Measurements from ENCODE around the gene TRIM41. TPM values are rescaled to one million over a fixed set of nuclear protein-coding genes. Genes with fewer than 3 reads are reported as not detected.

Gene TRIM41
- total and polyA plus RNA-seq, 9 of the 15 experiments (the other 6 are each of a cell fraction or from before 2014, with no cell fraction given): 1.8 to 47.6 (median 20.9) TPM

GRCh38 chr5:181245427-181246275, 22.6 kb downstream of the TRIM41 start (continued):
- TF ChIP-seq RAD21 (CRISPR knock-in tag; conservative IDR thresholded peaks at IDR 0.05 in 1 of 2, IDR thresholded peaks at IDR 0.05 in 1 of 2) (no peak), POLR2A (conservative IDR thresholded peaks at IDR 0.05) (no peak), SETDB1 (IDR thresholded peaks at IDR 0.05; ENCODE audit: low read length) (no peak), CAMTA2 (CRISPR knock-in tag; conservative IDR thresholded peaks at IDR 0.05) (no peak), TOE1 (IDR thresholded peaks at IDR 0.05; ENCODE audit: borderline replicate concordance) (no peak; the same call in 1 of the 2 replicates), TOE1 (CRISPR knock-in tag; IDR thresholded peaks at IDR 0.05; ENCODE audit: borderline replicate concordance, low read depth) (no peak)

- FAIRE-seq: no peak
- ATAC-seq: peak; percentile 77
- peaks cover 32% of the 10 kb centered on the region for H4K20me1 ChIP-seq (replicated peaks; ENCODE audit: control insufficient read depth, insufficient read depth, low read length)
- H3K27ac ChIP-seq (ENCODE audit: extremely low read depth, low read depth, low read length): peak overlapping the region; percentile 99
- in situ Hi-C loops (cut with MboI): no loop called here
- under 1% methylated on average over 40 of the region's 55 CpGs for WGBS (ENCODE audit: insufficient coverage, low coverage, missing lambda C conversion rate)
- TSS peak; percentile 42 for BruUV-seq (replicated peaks)
- H3K36me3 ChIP-seq (ENCODE audit: control insufficient read depth, insufficient read depth, low read length): peaks cover 48% of the 10 kb centered on the region
- DNase-seq (ENCODE audit: extremely low read depth in 1 of 4, low spot score in 3 of 4): peak; percentile 90 to 95 (median 92)
- peaks cover 93% of the 10 kb centered on the region for H3K79me2 ChIP-seq (ENCODE audit: control insufficient read depth, insufficient read depth, low read length)
- H3K27me3 ChIP-seq (ENCODE audit: control insufficient read depth in 2 of 2, insufficient read depth in 2 of 2, low read length in 2 of 2): no peaks in the 10 kb centered on the region
- peaks cover 8% of the 10 kb centered on the region for H3K9me1 ChIP-seq (ENCODE audit: control insufficient read depth, insufficient read depth, low read length)
- intact Hi-C loops (cut with micrococcal nuclease): no loop called here
- peaks cover 32 to 40% of the 10 kb centered on the region in 2 experiments; a peak in 4 of 5 replicates for H3K4me1 ChIP-seq (replicated peaks in 1 of 2; ENCODE audit: control insufficient read depth in 2 of 2, insufficient read depth in 2 of 2, low read length in 2 of 2)
- no peaks in the 10 kb centered on the region for H3K9me3 ChIP-seq (replicated peaks; ENCODE audit: control insufficient read depth, insufficient read depth, low read depth, low read length)
- CTCF ChIA-PET (ENCODE audit: low intra/inter-chr PET ratio): no interaction called here
- H3K4me2 ChIP-seq (ENCODE audit: insufficient read depth, low read length): peak overlapping the region; percentile 93
- peak overlapping the region; percentile 99 to 100 for H3K9ac ChIP-seq (ENCODE audit: insufficient read depth in 1 of 2, low read depth in 2 of 2, low read length in 2 of 2)
- H2AFZ ChIP-seq (ENCODE audit: low read depth, low read length): peak overlapping the region; percentile 71
- POLR2A ChIA-PET: interaction anchor here (0.5 to 17.5 kb wide), 5 partner anchors 10 to 443 kb away, joined by 3 to 185 read pairs (median 4); partner anchors contain the start of gene TRIM52
- H3K4me3 ChIP-seq: peak overlapping the region; percentile 85
- TF ChIP-seq THAP12 (CRISPR knock-in tag; IDR thresholded peaks at IDR 0.05): no peak
- TF ChIP-seq FUS (optimal IDR thresholded peaks at IDR 0.05; ENCODE audit: low read depth, low read length): no peak
- no peak for TF ChIP-seq PCBP1 (IDR thresholded peaks at IDR 0.05; ENCODE audit: low read depth, low read length, poor library complexity, severe bottlenecking)
- TF ChIP-seq SFPQ (IDR thresholded peaks at IDR 0.05; ENCODE audit: low read depth, low read length): no peak
Observed at GRCh38 chr5:181246276-181247049, 23.4 kb downstream of the TRIM41 start.

Measured in K562 (cell line).